Prostate gland (tissue), 2 donors: ENCODE results near the gene LPP.

Source experiments
- POLR2A ChIP-seq: fragments of 450-650 bp; IDR thresholded peaks from one replicate; pipeline ENCODE4 v1.6.1; 2016; ENCODE audit warnings: antibody characterized with exemption, mild to moderate bottlenecking
- POLR2AphosphoS5 ChIP-seq: sonication (generic); formaldehyde crosslinking; IDR thresholded peaks from one replicate; pipeline ENCODE4 v1.6.1; 2017; ENCODE audit warnings: antibody characterized with exemption
- TF ChIP-seq, protein P1 (sequence below), 4 experiments: fragments of 200-600 bp in 2 of 4; fragments of 450-650 bp in 2 of 4; sonication (generic) in 2 of 4; IDR thresholded peaks; 1 replicate in 3 of 4; 2 replicates in 1 of 4; pipeline ENCODE4 v1.5.1; 2016 to 2019; ENCODE audit warnings: antibody characterized with exemption in 4 of 4, mild to moderate bottlenecking in 2 of 4, moderate library complexity in 2 of 4

DNA sequence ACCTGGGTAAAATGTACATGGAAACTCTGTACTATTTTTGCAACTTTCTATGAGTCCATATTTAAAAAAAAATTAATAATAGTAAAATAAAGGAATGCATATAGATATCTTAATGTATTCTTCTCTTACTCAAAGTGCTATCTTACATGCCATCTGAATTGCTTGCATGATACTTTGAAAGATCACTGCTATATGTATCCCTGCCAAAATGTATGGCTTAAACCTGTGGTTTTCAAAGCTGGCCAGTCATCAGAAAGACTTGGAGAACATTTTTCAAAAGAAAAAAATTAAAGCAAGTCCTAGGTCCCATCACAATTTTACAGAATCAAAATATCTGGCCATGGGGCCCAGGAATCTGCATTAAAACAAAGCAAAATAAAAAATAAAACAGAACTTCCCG, 262.1 kb downstream of the LPP start:
- TF ChIP-seq, protein P1, sequence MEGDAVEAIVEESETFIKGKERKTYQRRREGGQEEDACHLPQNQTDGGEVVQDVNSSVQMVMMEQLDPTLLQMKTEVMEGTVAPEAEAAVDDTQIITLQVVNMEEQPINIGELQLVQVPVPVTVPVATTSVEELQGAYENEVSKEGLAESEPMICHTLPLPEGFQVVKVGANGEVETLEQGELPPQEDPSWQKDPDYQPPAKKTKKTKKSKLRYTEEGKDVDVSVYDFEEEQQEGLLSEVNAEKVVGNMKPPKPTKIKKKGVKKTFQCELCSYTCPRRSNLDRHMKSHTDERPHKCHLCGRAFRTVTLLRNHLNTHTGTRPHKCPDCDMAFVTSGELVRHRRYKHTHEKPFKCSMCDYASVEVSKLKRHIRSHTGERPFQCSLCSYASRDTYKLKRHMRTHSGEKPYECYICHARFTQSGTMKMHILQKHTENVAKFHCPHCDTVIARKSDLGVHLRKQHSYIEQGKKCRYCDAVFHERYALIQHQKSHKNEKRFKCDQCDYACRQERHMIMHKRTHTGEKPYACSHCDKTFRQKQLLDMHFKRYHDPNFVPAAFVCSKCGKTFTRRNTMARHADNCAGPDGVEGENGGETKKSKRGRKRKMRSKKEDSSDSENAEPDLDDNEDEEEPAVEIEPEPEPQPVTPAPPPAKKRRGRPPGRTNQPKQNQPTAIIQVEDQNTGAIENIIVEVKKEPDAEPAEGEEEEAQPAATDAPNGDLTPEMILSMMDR (IDR thresholded peaks at IDR 0.05) = no peak
- TF ChIP-seq POLR2A = no peak
- TF ChIP-seq POLR2AphosphoS5 = no peak
